HG02678 (cell line): ENCODE measurements around the gene CFHR4.
"Not testable (repeated sequence)": the region's sequence is repeated elsewhere in the genome, so short reads cannot be mapped to it uniquely, and the experiment has no call there.

Experiments
- ATAC-seq: cut with Tn5 transposase; IDR thresholded peaks from one replicate; pipeline ENCODE4 v1.9.1; 2021; ENCODE audit warnings: mild to moderate bottlenecking, moderate library complexity; ENCODE audit not compliant: unreplicated experiment

CFHR4 gene

DNA sequence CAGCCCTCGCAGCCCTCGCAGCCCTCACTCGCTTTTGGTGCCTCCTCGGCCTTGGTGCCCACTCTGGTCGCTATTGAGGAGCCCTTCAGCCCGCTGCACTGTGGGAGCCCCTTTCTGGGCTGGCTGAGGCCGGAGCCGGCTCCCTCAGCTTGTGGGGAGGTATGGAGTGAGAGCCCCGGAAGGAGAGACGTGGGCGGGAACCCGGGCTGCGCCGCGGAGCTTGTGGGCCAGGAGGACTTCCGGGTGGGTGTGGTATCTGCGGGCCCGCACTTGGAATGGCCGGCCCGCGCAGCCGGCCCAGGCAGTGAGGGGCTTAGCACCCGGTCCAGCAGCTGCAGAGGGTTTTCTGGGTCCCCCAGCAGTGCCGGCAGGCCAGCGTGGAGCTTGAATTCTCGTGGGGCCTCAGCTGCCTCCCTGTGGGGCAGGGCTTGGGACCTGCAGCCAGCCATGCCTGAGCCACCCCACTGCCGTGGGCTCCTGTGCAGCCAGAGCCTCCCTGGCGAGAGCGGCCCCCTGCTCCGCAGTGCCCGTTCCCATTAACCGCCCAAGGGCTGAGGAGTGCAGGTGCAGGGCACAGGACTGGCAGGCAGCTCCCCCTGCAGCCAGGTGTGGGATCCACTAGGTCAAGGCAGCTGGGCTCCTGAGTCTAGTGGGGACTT is 45.8 kb downstream of the CFHR4 start:
- ATAC-seq, result no peak

DNA sequence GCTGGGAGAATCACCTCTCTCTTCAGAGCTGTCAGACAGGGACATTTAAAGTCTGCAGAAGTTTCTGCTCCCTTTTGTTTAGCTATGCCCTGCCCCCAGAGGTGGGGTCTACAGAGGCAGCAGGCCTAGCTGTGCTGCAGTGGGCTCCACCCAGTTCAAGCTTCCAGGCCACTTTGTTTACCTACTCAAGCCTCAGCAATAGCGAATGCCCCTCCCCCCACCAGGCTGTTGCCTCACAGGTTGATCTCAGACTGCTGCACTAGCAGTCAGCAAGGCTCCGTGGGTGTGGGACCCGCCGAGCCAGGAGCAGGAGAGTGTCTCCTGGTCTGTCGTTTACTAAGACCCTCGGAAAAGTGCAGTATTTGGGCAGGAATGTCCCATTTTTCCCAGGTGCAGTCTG is 53.6 kb downstream of the CFHR4 start:
- ATAC-seq, result not testable (repeated sequence)

DNA sequence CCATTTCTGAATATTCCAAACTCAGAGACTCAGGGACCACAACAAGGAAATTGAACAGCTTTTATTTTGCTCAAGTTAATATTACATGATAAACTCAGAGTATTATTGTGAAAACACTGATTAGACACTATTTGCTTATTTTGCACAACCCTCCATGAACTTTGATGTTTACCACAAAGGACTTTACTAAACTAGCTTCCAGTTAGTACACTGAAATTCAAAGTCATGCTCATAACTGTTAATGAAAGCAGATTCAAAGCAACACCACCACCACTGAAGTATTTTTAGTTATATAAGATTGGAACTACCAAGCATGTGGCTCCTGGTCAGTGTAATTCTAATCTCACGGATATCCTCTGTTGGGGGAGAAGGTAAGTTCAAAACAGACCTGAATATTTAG is 55.7 kb downstream of the CFHR4 start, which contains the start of gene CFHR2:
CFHR2 (plus strand) TSS at position 171 of the 400 bp plus-strand sequence; CDS start at position 314, 143 bp downstream.
- ATAC-seq, result not testable (repeated sequence)

DNA sequence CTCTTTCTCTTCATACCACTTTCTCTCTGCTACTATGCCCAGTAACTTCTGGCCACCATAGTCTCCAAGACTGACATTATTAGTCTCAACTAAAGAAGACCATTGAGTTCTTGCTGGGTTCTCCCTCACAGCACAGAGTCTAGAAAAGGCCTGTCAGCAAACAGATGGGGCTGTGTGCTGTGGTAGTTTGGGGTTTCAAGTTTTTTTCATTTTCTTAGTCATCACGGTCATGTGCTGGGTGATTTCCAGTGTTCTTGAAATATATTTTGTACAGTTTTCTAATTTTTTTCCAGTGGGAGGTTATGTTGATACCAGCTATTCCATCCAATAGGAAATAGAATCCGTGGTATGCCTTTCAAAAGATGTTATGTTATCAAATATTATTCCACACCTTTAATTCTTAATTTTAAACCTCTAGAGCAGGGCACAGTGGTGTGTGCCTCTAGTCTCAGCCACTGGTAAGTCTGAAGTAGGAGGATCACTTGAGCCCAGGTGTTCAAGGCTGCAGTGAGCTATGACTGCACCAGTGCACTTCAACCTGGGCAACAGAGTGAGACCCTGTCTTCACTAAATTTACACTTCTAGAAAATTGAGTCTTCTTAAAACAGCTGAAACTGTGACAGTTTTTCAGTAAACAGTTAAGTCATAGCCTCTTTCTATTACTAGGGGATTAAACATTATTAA is 64.0 kb downstream of the CFHR4 start:
- ATAC-seq, result peak; percentile 85

DNA sequence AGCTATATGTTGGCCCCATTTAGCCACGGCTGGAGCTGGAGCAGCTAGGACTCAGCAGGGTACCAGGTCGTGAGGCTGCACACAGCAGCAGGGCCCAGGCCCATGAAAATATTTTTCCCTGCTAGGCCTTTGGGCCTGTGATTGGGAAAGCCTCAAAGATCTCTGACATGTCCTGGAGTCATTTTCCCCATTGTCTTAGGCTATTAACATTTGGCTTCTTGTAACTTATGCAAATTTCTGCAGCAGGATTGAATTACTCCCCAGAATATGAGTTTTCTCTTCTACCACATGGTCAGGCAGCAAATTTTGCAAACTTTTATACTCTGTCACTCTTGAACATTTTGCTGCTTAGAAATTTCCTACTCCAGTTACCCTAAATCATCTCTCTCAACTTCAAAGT is 66.9 kb downstream of the CFHR4 start:
- ATAC-seq, result no peak

DNA sequence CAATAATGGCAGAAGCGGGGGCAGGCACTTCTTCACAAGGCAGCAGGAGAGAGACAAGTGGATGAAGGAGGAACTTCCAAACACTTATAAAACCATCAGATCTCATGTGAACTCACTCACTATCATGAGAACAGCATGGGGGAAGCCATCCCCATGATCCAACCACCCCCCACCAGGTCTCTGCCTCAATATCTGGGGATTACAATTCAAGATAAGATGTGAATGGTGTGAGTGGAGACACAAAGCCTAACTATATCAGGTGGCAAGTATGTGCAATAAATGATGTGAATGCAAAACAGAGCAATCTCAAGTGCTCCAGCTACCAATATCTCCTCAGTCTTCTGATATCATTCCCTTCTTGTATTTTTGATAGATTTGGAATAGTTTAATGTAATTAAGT is 68.1 kb downstream of the CFHR4 start:
- ATAC-seq, result no peak

DNA sequence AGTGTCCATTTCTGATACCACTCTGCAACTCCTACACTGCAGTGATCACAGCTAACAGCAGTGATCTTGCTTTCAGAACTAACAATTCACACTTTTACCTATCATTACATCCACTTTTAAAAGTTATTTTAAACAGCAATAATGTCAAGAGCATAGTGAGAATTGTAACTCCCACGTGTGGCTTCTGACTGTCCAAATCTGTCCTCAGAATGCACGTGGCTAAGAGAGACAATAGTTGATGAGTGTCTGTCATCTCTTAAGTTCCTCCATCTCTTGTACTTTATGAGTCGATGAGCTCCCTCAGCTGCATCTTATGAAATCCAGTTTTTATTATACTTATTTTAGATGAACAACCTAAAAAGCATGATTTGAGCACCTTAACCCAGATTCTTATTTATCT is 73.0 kb downstream of the CFHR4 start:
- peak; percentile 69 for ATAC-seq
